ENCODE results near the gene GLI2. TPM values are rescaled to one million over a fixed set of nuclear protein-coding genes. Genes with fewer than 3 reads are reported as not detected.
A peak's percentile ranks its signal among the peaks of the same experiment; 100 is the strongest.

Gene GLI2
- total RNA-seq, 2 donors from 2014 or later: 13.0 to 21.1 TPM

DNA sequence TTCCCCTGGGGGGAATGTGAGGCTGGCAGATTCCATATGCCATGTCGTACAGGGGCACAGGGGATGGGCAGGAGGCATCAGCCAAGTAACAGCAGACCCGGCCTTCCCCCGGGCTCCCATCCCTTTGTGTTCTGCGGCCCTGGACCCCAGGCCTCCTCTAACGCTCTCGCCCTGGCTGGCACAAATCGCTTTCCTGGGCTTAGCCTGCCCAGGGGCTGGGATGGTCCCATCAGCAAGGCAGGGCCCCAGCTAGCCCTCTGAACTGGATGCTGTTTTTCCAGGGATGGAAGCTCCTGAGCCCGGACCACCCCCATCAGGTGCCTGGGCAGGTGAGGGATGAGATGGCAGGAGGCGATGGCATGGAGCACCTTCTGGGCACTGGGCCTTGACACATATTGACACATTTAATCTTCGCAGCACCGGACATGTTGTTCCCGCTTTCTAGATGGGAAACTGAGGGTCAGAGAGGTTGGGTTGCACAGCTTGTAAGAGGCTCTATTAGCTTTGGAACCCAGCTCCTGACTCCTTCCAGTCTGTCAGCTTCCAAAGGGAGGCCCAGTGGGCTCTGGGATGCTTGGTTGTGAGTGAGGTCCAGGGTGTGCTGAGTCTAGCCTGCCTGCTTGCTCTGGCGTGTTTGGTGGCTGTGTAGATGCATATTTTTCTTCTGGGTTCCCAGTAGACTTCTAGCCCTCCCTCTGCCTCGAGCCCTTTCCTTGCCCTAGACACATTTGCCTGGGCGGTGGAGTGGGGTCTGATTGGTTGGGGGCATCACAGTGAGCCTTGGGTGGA is 40.3 kb downstream of the GLI2 start:
- peak; percentile 80 for DNase-seq (ENCODE audit: low spot score)
- intact Hi-C loops (cut with DNase I): loop anchor here in 1 of 2 donors (10.0 kb wide), 1 partner anchor 609 kb away; no protein-coding TSS in a partner anchor

DNA sequence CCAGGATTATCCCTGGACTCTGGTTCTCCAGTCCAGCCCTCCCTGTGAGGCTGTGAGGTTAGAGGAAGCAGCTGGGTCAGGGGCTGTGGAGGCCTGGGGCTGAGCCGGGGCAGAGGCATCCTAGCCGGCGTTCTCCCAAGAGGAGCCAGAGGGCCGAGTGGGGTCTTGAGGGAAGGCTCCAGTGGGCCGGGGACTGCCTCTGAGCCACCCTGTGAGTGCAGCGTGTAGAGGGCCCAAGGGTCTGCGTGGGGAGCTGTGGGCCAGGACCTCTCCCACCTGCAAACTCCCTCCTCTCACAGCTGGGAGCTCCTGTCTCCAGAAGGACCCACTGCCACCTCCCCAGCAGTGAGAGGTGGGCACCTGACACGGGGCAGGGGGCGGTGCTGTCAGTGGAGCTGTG is 41.0 kb downstream of the GLI2 start:
- peak; percentile 68 for DNase-seq (ENCODE audit: low spot score)
- intact Hi-C loops (cut with DNase I): loop anchor here in 1 of 2 donors (10.0 kb wide), 1 partner anchor 608 kb away; no protein-coding TSS in a partner anchor

DNA sequence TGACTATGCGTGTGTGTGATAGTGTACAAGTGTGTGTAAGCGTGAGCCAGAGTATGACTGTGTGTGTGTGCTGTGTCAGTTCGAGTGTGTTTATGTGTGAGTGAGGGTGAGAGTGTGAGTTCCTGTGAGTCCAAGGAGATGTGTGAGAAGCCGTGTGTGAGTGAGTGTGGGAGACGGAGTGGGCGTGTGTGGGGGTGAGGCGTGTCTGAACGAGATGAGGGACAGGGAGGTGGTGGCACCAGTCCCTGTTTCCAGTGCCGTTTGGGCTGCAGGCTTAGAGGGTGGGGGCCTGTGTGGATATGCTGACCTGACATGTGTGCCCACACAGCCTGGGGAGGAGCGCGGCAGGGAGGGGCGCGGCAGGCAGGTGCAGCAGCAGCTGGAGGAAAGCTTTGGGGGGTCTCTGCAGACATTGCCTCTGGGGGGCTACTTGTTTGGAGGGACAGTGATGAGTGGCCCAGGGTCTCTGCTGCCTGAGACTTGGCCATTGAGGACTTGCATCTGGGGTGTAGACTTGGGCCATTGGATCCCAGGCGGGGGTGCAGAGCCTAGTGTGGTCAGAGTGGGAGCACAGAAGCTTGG is 41.6 kb downstream of the GLI2 start:
- DNase-seq (ENCODE audit: low spot score): peak; percentile 75
- intact Hi-C loops (cut with DNase I): loop anchor here in 1 of 2 donors (10.0 kb wide), 1 partner anchor 608 kb away; no protein-coding TSS in a partner anchor

DNA sequence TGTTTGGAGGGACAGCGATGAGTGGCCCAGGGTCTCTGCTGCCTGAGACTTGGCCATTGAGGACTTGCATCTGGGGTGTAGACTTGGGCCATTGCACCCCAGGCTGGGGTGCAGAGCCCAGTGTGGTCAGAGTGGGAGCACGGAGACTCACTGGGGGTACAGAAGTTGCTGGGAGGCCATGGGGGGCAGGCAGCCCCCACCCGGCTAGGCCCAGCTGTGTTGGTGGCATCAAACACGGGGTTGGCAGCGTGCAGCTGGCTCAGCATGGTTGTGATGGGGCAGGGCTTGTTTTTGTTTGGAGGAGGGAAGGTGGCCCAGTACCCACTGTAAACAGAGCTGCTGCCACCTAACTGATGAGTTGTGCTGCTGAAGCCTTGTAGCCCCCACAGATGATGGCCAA is 42.1 kb downstream of the GLI2 start:
- intact Hi-C loops (cut with DNase I): loop anchor here in 1 of 2 donors (10.0 kb wide), 1 partner anchor 607 kb away; no protein-coding TSS in a partner anchor
- DNase-seq (ENCODE audit: low spot score): no peak

DNA sequence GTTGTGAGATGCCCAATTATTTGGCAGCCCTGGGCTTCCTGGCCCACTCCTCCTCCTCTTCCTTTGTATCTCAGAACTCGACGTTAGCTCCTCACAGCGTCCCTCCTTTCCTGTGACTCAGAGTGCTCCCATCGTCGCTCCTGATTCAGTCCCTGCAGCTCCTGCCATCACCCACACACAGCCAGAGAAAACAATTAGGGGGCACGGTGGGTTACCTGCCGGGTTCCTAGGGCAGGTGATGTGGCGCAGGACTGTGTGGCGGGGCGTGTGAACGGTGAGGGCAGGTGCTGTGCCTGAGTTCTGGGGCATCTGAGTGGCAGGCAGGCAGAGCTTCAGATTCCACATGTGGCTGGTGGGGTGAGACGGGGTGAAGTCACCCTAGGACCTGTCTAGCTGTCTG is 42.6 kb downstream of the GLI2 start:
- no peak for DNase-seq (ENCODE audit: low spot score)
- intact Hi-C loops (cut with DNase I): loop anchor here in 1 of 2 donors (10.0 kb wide), 1 partner anchor 607 kb away; no protein-coding TSS in a partner anchor

DNA sequence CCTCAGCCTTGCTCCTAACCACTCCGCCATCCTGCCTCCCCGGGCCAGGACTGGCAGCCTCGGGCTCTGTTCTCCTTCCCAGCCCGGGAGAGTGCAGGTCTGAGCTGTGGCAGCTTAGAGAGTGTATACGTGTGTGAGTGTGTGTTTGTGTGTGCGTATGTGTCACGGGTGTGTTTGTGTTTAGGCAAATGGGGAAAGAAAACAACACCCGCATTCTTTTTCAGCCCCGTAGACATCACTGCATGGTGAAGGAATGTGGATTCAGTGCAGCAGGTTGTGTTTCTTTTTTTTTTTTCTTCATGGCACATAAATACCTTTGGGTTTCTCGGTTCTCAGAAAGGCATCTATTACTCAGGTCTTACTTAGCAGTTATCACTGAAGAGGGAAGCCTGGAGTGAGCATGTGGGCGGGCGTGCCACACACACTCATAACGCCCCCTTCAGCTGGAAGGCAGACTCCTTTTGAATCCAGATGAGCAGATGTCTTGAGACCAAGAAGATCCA is 44.2 kb downstream of the GLI2 start:
- intact Hi-C loops (cut with DNase I): loop anchor here in 1 of 2 donors (10.0 kb wide), 1 partner anchor 605 kb away; no protein-coding TSS in a partner anchor
- DNase-seq (ENCODE audit: low spot score): no peak

DNA sequence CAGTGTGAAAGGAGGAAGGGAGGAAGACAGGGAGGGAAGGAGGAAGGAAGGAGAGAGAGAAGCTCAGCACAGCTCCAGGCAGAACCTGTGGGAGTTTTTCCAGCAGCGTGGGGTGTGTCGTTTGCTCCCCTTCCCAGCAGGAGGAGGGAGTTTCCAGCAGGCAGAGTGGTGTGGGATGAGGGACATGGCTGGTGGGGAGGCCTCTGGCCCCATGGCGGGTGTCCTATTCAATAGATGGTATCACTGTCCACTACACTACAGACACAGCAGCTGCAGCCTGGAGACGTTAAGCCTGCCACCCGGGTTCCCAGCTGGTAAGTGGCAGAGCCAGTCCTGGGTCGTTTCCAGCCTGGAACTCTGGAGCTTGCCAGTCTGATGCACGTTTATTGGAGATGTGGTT is 44.7 kb downstream of the GLI2 start:
- no peak for DNase-seq (ENCODE audit: low spot score)
- intact Hi-C loops (cut with DNase I): no loop called here

DNA sequence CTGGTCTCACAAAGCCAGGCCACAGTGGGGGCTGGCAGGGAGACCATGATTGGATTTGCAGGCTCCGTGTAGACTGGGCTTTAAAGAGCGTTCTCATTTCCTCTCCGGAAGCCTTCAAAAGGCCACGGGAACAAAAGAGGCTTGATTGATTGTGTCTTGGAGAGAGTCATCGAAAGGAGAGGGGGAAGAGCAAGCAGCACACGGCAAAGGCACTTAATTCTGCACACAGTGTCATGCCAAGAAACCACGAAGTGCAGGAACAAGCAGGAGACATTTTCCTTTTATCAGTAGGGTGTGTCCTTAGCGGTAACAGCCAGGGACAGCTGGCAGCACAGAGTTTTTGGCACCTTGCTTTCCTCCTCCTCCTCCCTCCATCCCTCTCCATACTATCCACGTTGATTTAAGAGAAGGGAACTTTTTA is 47.7 kb downstream of the GLI2 start:
- intact Hi-C loops (cut with DNase I): no loop called here
- DNase-seq (ENCODE audit: low spot score): no peak

DNA sequence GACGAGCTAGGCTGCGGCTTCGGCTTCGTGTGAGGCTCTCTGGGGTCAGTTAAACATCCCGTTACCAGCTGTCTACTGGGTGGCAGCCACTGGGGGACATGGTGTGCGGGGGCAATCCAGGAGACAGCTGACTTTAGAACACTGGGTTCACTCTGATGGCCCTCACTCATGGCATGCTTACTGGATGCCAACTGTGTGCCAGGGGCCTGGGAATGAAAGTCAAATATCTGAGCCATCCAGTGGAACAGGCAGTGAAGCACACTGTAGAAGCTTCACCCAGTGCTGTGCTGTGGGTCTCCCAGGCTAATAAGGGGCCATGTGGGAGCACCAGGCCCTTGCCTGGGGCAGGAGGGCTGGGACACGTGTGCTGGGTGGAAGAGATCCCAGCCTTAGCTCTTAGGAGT is 48.3 kb downstream of the GLI2 start:
- intact Hi-C loops (cut with DNase I): no loop called here
- DNase-seq (ENCODE audit: low spot score): no peak
